Neural progenitor cell (in vitro differentiated cells): ENCODE data around the gene COPRS.

Experiments used
- EZH2 ChIP-seq: fragments of 200-600 bp; sonication (generic); IDR thresholded peaks from 2 replicates; pipeline ENCODE4 v1.6.1; 2017; ENCODE audit warnings: antibody characterized with exemption, mild to moderate bottlenecking, moderate library complexity
- EZH2phosphoT487 ChIP-seq: fragments of 200-600 bp; sonication (generic); IDR thresholded peaks from 2 replicates; pipeline ENCODE4 v1.6.1; 2017; ENCODE audit warnings: antibody characterized with exemption
- TF ChIP-seq, protein P1 (sequence below): fragments of 200-600 bp; sonication (generic); IDR thresholded peaks from 2 replicates; pipeline ENCODE4 v1.5.1; 2017; ENCODE audit warnings: antibody characterized with exemption, mild to moderate bottlenecking

DNA sequence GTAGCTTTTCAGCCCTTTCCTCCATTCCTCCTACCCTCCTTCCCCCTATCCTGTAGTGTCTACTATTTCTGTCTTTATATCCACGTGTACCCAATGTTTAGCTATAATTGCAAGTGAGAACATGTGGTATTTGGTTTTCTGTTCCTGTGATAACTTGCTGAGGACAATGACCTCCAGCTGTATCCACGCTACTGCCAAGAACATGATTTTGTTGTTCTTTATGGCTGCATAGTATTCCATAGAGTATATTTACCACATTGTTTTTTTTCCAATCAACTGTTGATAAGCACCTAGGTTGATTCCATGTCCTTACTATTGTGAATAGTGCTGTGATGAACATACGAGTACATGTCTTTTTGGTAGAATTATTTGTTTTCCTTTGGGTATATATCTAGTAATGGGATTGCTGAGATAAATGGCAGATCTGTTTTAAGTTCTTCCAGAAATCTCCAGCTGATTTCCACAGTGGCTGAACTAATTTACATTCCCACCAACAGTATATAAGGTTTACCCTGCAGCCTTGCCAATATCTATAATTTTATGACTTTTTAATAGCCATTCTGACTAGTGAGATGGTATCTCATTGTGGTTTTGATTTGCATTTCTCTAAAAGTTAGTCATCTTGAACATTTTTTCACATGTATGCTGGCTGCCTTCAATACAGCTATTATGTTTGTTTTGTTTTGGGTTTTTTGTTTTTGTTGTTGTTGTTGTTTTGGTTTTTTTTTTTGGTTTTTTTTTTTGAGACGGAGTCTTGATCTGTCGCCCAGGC is 10.9 kb upstream of the COPRS start:
- TF ChIP-seq, protein P1, sequence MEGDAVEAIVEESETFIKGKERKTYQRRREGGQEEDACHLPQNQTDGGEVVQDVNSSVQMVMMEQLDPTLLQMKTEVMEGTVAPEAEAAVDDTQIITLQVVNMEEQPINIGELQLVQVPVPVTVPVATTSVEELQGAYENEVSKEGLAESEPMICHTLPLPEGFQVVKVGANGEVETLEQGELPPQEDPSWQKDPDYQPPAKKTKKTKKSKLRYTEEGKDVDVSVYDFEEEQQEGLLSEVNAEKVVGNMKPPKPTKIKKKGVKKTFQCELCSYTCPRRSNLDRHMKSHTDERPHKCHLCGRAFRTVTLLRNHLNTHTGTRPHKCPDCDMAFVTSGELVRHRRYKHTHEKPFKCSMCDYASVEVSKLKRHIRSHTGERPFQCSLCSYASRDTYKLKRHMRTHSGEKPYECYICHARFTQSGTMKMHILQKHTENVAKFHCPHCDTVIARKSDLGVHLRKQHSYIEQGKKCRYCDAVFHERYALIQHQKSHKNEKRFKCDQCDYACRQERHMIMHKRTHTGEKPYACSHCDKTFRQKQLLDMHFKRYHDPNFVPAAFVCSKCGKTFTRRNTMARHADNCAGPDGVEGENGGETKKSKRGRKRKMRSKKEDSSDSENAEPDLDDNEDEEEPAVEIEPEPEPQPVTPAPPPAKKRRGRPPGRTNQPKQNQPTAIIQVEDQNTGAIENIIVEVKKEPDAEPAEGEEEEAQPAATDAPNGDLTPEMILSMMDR, result no peak
- TF ChIP-seq EZH2 (no peak), EZH2phosphoT487 (no peak)
